ENCODE data around the gene EXOC6. TPM values are rescaled to one million over a fixed set of nuclear protein-coding genes. Genes with fewer than 3 reads are reported as not detected.

The EXOC6 gene, protein sequence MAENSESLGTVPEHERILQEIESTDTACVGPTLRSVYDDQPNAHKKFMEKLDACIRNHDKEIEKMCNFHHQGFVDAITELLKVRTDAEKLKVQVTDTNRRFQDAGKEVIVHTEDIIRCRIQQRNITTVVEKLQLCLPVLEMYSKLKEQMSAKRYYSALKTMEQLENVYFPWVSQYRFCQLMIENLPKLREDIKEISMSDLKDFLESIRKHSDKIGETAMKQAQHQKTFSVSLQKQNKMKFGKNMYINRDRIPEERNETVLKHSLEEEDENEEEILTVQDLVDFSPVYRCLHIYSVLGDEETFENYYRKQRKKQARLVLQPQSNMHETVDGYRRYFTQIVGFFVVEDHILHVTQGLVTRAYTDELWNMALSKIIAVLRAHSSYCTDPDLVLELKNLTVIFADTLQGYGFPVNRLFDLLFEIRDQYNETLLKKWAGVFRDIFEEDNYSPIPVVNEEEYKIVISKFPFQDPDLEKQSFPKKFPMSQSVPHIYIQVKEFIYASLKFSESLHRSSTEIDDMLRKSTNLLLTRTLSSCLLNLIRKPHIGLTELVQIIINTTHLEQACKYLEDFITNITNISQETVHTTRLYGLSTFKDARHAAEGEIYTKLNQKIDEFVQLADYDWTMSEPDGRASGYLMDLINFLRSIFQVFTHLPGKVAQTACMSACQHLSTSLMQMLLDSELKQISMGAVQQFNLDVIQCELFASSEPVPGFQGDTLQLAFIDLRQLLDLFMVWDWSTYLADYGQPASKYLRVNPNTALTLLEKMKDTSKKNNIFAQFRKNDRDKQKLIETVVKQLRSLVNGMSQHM
- 14.9 and 19.9 TPM in 2 replicates for total RNA-seq

DNA sequence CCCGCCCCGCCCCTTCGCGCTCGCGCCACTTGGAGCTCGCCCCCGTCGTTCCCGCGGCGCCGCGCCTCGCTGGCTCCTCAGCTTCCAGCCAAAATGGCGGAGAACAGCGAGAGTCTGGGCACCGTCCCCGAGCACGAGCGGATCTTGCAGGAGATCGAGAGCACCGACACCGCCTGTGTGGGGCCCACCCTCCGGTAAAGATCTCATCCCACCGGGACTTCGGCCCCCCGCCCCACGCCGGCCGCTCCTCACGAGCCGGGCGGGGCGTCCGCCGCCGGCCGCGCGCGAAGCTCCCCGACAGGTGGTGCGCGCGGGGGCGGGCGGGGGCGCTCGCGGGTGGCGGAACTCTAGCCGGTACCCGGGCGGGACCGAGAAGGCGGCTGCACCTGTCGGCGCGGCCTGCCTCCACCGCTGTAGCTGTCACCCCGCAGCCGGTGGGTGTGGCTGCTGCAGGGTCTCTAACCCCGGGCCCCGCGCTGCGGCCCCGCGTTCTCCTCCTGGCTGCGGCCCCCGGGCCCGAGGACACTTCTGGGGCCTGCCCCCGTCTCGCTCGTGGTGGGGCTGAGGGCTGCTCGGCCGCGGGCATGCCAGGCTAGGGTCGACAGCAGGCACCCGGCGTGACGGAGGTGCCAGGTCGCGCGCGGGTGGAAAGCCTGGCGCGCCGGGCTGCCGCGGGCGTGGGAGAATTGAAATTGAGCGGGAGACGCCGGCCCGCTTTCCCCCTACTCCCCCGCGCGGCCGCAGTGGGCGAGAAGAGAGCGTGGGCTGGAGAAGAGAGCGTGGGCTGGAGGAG, at the start of gene EXOC6:
Gene EXOC6, plus strand, starts transcription at position 80 of the 793 bp plus-strand sequence. Its CDS starts 14 bp downstream, at position 94.

GRCh38 chr10:93059975-93060886, 211.9 kb downstream of the EXOC6 start, which contains the start of gene CYP26C1:
CYP26C1 (plus strand) TSS chr10:93060798; CDS start chr10:93061264, 466 bp downstream.

GRCh38 chr10:93073539-93074146, 225.3 kb downstream of the EXOC6 start, which contains the start of gene CYP26A1:
CYP26A1 (plus strand) TSS chr10:93073893; CDS start chr10:93073935, 42 bp downstream.

Other genes with a start within 250 kb of the EXOC6 start
- gene HHEX, start 158.6 kb upstream of the EXOC6 start, total RNA-seq: 2.9 and 5.3 TPM in 2 replicates
- under 0.01 TPM in 2 replicates for gene CYP26C1, start 212.3 kb downstream of the EXOC6 start, total RNA-seq
- 0.09 and 0.14 TPM in 2 replicates for gene CYP26A1, start 225.4 kb downstream of the EXOC6 start, total RNA-seq